HG03439 (cell line): ENCODE results near the gene PRR14.
A peak's percentile ranks its signal among the peaks of the same experiment; 100 is the strongest.

Experiments
- ATAC-seq: cut with Tn5 transposase; IDR thresholded peaks from one replicate; pipeline ENCODE4 v1.9.1; 2021; ENCODE audit warnings: mild to moderate bottlenecking, moderate library complexity; ENCODE audit not compliant: unreplicated experiment

PRR14 gene

DNA sequence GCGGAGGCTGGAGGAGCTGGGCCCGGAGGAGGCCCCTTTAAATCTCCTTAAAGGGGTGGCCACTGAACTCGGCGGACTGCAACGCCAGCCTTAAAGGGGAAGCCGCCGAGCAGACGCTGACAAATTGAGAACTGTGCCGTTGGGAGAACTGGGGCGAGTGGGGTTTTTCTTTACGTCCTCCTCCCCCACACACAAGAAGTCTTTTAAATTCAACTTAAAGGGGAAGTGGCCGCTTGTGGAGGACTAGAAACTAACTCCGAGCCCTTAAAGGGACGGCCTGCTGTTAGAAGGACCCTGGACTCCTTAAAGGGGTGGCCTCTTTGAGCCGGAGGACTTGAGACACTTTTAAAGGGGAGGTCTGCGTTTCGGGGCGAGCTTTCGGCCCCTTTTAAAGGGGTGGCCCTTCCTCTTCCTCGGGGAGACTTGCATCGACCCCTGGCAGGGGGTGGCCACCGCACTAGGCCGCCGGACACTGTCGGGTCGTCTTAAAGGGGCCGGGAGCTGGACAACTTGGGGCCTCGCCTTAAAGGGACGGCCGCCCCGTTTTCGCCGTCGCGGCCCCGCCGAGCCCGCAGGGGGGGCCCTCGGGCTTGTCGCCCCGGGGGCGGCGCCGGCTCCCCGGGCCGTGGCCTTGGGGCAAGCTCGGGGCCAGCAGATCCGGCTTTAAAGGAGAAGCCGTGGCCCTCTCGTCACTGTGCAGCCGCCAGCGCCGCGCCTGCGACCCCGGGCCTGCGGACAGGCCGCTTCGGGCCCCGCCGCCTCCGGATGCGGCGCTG is 8.2 kb downstream of the PRR14 start:
- ATAC-seq = peak; percentile 26

DNA sequence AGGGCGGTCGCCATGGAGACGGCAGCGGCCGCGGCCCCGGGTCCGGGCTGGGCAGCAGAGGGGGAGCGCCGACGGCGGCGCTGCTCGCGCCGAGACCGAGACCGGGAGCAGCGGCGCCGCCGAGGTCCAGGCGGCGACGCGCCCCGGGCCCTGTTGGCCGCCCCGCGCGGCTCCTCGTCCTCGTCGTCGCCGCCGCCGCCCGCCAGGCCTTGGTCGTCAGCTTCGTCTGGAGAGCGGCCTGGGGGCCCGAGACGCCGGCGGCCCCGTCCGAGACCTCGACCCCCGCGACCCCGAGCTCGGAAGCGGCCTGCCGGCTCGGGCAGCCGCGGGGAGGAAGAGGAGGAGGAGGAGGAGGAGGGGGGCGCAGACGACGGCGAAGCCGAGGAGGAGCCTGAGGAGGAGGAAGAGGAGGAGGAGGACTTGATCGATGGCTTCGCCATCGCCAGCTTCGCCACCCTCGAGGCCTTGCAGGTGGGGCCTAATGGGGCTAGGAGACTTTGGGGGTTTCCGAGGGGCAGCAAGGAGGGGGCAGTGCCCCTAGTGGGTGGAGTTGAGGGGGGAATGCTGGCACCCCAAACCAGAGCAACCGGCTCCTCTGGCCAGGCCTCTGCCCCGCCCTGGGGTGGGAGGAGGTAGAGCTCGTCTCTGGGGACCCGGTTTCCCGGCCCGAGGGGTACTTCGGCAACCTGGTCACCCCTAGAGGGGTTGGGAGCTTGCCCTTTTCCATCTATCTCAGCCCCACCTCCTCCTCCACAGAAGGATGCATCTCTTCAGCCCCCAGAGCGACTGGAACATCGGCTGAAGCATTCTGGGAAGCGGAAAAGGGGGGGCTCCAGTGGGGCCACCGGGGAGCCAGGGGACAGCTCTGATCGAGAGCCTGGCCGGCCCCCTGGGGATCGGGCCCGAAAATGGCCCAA is 9.0 kb downstream of the PRR14 start:
- ATAC-seq = no peak

DNA sequence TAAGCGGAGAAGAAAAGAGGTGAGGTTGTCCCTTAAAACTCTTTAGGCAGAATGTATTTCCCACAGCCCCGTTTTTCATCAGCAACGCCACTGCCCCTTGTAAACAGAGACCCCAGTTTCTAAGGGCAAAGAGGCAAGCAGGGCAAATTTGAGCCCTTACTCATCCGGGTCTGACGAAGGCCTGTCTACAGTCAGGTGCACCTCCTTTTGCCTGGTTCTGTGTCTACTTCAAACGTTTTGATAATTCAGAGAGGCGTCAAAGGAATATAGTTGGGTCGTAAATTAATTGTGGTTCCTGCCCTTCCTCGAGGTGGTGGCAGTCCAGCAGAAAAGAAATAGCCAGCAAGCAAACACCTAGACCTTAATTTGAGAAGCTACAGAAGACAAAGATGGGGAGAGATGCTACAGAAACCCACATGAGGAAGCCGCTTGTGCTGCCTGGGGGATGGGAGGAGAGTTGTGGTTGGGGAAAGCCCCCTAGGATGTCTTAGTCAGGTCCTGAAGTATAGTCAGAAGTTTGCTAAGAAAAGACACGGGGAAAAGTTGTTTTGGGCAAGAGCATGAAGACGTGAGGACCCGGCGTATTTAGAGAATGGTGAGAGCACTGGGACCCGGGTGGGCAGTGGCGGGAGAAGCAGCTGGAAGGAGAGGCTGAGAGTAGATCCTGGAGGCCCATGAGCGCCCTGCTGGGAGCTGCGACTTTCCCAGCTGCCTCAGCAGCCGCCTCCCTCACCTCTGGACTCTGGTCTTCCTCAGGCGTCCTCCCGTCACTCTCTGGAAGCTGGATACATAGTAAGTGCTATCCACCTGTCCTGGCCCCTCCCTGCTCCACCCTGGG is 9.9 kb downstream of the PRR14 start:
- ATAC-seq = no peak

DNA sequence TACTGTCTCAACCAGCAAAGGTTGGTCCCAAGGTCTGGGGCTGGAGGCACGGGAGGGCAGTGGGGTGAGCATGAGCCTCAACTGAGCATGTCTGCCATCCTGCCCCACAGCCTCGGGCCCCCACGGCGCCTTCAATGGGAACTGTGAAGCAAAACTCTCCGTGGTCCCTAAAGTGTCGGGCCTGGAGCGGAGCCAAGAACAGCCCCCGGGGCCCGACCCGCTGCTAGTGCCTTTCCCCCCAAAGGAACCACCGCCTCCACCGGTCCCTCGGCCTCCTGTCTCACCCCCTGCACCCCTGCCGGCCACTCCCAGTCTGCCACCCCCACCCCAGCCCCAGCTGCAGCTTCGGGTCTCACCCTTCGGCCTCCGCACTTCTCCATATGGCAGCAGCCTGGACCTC is 11.7 kb downstream of the PRR14 start:
- no peak for ATAC-seq

DNA sequence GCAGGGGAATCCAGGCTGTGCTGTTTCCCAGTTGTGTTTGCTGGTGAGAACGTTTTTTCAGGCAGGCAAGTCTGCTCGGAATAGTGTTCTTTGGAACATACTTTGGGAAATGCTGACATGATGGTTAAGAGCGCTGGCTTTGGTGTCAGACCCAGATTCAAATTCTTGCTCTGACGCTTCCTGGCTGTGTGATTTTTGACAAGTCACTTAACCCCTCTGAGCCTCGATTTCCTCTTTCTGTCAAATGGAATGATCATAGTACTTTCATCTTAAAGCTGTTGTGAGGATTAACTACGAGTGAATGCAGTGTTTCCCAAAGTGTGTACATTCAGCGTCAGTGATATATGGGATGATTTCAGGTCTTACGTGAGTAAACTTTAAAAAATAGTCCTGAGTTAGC is 12.3 kb downstream of the PRR14 start:
- no peak for ATAC-seq

DNA sequence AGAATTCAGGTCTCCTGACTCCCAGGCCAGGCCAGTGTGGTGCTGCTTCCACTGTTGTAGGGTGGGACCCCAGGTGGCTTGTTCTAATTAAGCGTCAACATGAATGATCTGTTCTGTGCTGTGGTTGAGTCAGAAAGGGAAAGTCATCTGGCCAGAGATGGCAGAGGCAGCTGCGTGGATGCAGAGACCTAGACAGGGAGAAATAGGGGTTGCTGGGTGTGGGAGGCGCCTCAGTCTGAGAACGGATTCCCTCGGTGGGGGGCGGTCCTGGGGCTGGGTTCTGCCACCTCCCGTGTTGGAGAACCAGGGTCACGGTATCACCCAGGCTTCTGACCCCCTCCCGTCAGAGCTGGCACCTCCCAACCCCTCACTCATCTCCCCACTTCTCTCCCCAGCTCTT is 13.1 kb downstream of the PRR14 start:
- no peak for ATAC-seq

DNA sequence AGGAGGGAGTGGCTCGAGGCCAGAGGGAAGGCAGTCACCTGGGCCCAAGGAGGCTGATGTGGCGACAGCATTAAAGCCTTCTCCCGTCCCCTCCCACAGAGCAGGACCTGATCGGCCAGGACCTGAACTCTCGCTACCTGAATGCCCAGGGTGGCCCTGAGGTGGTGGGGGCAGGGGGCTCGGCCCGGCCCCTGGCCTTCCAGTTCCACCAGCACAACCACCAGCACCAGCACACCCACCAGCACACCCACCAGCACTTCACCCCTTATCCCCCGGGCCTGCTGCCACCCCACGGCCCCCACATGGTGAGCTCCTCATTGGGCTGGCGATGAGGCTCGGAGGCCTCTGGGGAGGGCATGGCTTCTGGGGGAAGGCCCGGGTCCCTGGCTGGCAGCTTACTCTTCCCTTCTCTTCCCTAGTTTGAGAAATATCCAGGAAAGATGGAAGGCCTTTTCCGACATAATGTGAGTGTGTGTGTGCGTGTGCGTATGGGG is 13.9 kb downstream of the PRR14 start:
- no peak for ATAC-seq

DNA sequence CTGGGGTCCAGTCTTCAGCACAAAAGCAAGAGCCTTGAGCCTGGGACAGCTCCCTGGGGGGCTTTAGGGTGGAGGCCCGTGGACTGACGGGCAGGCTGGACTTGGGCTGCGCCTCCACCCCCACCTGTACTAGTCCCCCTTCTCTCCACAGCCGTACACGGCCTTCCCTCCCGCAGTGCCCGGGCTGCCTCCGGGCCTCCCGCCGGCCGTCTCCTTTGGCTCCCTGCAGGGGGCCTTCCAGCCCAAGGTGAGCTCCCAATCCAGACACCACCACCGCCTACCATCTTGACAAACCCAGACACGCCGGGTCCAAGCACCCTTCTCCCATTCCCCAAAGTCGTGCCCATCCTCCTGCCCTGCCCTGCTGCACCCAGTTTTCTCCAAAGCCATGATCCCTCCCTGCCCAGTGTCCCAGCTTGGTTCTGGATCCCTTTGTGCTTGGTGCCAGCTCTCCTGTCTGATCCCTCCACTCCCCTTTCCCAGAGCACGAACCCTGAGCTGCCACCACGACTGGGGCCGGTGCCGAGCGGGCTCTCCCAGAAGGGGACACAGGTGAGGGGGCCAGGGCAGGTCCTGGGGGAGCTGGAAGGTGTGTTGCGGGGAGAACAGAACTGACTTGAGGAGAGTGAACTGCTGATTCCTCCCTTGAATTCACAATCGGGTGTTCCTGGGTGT is 14.5 kb downstream of the PRR14 start:
- ATAC-seq = no peak

DNA sequence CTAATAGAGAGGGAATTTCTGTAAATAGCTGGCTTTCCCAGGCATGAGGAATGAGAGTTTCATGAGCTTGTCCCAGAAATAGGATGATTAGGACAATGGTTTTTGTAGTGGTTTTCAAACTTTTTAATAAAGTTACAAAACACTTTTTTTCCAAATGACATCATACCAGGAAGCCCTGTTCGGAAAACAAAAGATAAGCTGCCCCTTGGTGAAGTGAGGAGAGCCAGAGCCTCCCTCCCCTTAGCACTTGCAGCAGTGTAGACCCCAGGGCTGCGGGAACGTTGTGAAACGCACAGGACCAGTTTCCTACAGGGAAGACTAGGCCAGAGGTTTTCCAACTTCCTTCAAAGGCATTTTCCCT is 15.1 kb downstream of the PRR14 start:
- no peak for ATAC-seq

DNA sequence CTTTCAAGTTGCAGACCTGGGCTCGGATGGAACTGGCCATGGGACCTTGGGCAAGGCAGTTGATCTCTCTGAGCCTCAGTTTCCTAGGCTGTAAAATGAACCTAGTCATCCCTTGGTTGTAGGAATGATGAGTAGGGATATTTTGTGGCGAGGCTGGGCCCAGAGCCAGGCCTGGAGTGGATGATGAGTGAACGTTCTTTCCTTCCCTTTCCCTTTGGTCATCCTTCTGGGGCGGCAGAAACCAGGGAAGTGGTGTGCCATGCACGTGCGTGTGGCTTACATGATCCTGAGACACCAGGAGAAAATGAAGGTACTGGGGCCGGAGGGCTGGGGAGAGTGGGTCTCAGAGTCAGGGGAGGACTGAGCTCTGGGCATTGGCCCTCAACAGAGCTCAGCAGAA is 15.9 kb downstream of the PRR14 start:
- no peak for ATAC-seq

DNA sequence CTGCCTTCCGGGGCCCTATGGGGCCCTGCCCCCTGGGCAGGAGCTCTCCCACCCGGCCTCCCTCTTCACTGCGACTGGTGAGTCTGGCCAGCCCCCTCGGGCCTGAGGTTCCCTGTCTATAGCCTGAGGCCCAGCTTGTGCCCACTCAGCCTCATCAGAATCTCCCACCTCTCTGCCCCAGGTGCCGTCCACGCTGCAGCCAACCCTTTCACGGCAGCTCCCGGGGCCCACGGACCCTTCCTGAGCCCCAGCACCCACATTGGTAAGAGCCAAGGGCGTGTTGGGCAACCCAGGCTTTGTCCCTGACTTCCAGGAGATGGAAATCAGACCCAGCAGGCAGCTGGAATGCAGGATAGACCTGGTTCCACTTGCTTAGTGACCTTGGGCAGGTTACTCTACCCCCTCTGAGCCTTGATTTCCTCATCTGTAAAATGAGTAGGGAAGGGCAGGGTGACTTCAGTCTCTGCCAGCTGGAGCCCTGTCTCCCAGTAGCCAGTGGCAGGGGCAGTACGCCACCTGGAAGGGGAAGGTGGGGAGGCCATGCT is 16.7 kb downstream of the PRR14 start:
- no peak for ATAC-seq

DNA sequence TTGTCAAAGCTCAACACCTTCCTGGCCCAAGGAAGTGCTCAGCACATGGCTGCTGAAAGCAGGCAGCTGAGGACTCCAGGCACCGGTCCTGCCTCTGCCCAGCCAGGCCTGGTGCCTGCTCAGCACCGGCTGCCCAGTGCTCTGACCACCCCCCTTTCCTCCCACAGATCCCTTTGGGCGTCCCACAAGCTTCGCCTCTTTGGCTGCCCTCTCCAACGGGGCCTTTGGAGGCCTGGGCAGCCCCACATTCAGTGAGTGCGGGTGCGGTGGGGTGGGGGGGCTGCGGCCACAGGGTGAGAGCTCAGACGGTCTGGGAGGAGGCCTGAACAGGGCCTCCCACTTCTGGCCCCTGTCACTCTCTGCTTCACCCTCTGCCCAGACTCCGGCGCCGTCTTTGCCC is 17.6 kb downstream of the PRR14 start:
- ATAC-seq = no peak

DNA sequence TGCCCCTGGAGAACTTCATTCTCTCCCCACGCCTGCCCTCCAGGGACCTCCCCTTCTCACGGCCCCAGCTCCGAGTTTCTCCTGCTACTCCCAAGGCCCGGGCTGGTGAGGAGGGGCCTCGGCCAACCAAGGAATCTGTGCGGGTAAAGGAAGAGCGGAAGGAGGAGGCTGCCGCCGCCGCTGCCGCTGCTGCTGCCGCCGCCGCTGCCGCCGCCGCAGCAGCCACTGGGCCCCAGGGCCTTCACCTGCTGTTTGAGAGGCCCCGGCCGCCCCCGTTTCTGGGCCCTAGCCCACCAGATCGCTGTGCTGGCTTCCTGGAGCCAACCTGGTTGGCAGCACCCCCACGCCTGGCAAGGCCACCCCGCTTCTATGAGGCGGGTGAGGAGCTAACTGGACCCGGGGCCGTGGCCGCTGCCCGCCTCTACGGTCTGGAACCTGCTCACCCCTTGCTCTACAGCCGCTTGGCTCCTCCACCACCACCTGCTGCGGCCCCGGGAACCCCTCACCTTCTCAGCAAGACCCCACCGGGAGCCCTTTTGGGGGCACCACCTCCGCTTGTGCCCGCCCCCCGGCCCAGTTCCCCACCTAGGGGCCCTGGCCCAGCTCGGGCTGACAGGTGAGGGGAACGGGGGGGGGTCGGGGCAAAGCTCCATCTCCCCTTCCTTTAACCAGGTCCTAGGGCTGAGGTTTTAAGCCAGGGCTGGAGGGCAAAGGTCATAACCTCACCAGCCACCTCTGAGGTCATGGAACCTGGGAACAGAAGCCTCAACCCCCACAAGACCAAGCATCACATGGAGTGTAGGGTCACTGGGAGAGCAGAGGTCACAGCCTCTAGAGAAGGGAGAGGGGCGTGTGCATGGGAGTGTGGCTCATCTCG is 18.5 kb downstream of the PRR14 start:
- ATAC-seq = no peak

DNA sequence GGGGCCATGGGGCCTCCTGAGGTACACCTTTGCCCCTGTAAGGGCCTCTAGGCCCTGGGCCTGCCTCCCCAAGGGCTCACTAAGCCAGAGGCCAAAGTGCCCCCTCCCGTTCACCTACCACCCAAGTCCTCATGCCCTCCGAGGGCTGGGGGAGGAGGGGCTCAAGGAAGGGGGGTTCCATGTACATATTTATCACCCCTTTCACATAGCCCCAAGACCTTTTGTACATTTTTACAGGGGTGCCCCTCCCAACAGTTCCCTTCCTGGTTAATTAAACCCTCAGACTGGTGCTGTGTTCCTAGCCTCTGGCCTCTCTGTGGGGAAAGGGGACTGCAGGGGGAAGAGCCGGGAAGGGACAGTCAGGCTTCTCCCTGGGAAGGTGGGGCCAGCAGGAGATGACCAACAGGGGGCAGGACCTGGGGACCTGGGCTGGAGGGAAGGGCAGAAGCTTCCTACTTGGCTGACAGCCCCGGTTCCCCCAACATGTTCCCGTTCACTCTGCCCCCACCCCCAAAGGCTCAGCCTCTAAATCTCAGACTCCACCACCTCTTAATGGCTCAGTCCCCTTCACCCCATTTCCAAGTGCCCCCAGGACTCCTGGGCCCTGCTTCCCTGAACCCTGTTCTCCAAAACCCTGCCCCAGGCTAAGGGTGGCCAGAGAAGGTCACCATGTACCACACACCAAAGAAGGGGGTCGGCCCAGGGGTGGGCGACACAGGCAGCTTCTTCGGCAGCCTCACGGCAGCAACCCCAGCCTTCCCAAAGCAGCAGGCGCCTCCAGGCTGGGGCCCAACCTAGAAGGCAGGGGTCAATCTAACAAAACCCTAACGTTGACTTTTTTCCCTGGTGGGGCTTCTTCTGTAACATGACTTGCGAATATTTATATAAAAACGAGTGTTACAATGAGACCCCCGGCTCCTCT is 19.4 kb downstream of the PRR14 start:
- no peak for ATAC-seq

DNA sequence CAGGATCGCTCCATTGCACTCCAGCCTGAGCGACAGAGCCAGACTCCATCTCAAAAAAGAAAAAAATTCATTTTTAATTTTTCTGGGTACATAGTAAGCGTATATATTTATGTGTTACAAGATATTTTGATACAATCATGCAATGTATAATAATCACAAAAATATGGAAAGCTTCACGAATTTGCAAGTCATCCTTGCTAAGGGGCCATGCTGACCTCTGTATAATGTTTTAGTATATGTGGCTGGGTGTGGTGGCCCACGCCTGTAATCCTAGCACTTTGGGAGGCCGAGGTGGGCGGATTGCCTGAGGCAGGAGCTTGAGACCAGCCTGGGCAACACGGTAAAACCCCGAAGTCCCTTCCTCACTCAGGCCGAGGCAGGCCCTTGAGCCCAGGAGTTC is 24.4 kb downstream of the PRR14 start:
- ATAC-seq = no peak

DNA sequence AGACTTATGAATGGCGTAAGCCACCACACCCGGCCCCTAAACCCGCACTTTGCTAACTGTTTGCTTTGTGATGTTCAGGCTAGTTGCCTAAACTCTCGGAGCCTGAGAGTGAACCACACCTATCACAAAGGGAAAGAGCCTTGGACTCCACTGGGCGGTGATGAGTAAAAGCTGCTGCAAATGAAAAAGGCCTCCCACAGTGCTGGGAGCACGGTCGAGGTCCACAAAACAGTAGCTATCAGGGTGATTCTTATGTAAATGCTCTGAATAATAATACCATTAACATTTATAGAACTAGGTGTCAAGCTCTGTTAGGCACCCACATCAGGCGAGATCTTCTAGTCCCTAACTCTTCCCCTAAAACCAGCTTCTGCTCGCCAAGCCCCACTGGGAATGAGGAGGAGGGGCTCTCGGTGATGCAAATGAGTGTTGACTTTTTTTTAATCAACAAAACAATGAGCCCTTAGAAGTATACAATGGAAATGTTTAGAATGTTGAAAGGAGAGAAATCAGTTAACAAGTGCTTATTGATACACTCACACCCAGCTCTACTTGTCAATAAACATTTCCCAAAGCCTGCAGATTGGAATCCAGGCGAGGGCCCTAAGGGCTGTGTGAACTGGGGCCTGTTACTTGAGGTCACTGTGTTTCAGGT is 27.3 kb downstream of the PRR14 start:
- no peak for ATAC-seq

DNA sequence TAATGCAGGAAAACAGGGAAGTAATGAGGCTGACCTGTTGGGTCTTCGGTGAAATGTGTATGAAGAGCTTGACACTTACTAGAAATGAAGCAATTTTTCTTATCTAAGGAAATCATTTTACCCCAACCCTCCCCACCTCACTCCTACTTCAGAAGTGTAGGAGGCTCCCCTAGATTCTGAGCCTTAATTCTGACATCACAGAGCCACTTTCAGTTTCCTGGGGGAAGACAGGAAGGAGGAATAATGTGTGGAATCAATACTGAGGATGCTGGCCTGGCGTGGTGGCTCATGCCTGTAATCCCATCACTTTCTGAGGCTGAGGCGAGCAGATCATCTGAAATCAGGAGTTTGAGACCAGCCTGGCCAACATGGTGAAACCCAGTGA is 27.8 kb downstream of the PRR14 start:
- ATAC-seq = no peak

DNA sequence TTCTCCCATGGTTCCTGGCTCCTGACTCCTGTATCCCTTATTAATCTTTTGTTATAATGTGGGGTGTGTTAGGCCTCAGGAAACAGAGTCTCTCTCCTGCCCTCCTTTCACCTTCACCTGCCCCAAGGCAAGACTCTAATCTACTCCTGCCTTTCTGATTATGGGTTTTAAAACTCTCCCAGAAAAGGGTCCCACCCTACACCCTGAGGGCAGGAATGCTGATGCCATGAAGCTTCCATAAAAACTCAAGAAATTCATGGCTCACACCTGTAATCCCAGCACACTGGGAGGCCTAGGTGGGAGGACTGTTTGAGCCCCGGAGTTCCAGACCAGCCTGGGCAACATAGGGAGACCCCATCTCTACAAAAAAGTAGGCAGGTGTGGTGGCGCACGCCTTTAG is 29.6 kb downstream of the PRR14 start:
- no peak for ATAC-seq
